GM12878 (cell line): ENCODE data around the gene LYRM4.

Experiments used
- MTA3 ChIP-seq: IDR thresholded peaks from 2 replicates; pipeline ENCODE4 v1.6.1; 2012; ENCODE audit warnings: low read length, inconsistent platforms, borderline replicate concordance
- TF ChIP-seq, protein P1 (sequence below): IDR thresholded peaks from 2 replicates; pipeline ENCODE4 v1.6.1; 2012; ENCODE audit warnings: mild to moderate bottlenecking, low read depth, low read length

DNA sequence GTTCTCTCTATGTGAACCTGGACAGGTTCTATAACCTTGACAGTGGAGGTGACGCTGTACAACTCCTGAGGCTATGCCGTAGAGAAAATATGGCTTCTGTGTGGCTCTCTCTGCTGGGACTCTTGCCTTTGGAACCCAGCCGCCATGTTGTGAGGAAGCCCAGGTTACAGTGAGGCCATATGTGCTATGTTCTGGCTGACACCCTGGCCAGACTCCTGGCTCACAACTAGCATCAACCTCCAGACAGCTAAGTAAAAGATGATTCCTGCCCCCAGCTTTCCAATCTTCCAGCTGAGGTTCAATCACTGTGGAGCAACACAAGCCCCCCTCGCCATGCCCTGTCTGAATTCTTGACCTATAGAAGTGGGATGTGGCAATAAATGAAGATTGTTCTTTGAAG is 118.6 kb downstream of the LYRM4 start:
- TF ChIP-seq, protein P1, sequence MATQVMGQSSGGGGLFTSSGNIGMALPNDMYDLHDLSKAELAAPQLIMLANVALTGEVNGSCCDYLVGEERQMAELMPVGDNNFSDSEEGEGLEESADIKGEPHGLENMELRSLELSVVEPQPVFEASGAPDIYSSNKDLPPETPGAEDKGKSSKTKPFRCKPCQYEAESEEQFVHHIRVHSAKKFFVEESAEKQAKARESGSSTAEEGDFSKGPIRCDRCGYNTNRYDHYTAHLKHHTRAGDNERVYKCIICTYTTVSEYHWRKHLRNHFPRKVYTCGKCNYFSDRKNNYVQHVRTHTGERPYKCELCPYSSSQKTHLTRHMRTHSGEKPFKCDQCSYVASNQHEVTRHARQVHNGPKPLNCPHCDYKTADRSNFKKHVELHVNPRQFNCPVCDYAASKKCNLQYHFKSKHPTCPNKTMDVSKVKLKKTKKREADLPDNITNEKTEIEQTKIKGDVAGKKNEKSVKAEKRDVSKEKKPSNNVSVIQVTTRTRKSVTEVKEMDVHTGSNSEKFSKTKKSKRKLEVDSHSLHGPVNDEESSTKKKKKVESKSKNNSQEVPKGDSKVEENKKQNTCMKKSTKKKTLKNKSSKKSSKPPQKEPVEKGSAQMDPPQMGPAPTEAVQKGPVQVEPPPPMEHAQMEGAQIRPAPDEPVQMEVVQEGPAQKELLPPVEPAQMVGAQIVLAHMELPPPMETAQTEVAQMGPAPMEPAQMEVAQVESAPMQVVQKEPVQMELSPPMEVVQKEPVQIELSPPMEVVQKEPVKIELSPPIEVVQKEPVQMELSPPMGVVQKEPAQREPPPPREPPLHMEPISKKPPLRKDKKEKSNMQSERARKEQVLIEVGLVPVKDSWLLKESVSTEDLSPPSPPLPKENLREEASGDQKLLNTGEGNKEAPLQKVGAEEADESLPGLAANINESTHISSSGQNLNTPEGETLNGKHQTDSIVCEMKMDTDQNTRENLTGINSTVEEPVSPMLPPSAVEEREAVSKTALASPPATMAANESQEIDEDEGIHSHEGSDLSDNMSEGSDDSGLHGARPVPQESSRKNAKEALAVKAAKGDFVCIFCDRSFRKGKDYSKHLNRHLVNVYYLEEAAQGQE: no peak
- TF ChIP-seq MTA3: no peak
